Measurements from ENCODE around the gene CCDC141.
"Not testable (repeated sequence)": the region's sequence is repeated elsewhere in the genome, so short reads cannot be mapped to it uniquely, and the experiment has no call there.

The CCDC141 gene

DNA sequence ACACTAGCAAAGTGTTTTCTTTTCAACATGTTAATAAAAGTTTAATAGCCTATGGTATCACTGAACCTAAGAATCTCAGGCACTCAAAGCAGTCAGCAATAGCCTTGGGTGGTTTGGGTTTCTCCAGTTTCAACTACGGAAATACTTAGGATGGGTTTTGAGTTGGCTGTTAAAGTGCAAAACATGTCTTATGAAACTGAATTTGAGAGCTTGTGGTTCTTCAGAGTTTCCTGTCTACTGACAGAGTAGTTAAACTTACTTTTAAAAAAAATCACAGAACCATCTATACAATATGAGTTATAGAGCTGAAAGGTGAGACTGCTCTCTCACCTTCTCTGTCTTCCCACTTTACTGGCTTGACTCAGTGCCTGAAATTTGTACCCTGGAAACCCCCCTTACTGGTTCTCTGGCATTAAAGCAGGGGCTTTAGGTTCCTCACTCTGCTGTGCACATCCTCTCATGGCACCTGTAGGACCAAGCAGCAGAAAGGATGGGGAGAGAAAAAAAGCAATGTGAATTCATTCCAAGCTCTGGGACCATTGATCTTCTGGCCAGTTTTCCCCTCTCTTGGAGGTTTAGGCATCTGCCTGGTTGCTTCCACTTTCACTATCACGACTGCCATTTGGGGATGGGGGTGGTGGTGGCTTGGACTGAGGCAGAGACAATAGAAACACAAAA, 18.1 kb downstream of the CCDC141 start:
- peak overlapping the region; percentile 43 for H3K4me3 ChIP-seq (ENCODE audit: low read depth, low read length)
- TF ChIP-seq, protein P1, sequence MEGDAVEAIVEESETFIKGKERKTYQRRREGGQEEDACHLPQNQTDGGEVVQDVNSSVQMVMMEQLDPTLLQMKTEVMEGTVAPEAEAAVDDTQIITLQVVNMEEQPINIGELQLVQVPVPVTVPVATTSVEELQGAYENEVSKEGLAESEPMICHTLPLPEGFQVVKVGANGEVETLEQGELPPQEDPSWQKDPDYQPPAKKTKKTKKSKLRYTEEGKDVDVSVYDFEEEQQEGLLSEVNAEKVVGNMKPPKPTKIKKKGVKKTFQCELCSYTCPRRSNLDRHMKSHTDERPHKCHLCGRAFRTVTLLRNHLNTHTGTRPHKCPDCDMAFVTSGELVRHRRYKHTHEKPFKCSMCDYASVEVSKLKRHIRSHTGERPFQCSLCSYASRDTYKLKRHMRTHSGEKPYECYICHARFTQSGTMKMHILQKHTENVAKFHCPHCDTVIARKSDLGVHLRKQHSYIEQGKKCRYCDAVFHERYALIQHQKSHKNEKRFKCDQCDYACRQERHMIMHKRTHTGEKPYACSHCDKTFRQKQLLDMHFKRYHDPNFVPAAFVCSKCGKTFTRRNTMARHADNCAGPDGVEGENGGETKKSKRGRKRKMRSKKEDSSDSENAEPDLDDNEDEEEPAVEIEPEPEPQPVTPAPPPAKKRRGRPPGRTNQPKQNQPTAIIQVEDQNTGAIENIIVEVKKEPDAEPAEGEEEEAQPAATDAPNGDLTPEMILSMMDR (IDR thresholded peaks at IDR 0.05; ENCODE audit: low read depth, low read length): no peak

- TF ChIP-seq, protein P1 (IDR thresholded peaks at IDR 0.05; ENCODE audit: low read depth, low read length): no peak
- no peak overlapping the region for H3K4me3 ChIP-seq (ENCODE audit: low read depth, low read length)
Observed at GRCh38 chr2:179024445-179024844, 25.5 kb downstream of the CCDC141 start.

DNA sequence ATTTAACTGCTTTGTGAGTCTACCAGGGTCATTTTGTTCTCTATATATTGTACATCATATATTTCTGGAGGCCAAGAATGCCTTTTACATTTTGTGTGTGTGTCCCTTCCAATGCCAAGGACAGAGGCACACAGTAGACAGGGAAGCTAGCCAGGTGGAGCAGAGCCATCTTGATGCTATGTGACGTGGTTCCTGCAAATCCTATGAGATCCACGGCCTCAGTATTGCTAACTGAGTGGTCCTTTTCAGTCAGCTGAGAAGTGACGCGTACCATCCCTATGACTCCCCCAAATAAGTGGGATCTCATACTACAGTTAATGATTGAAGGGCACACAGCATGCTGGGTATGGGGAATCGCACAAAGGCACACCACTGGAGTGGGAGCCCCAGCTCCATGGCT, 27.3 kb downstream of the CCDC141 start:
- H3K4me3 ChIP-seq (ENCODE audit: low read depth, low read length): no peak overlapping the region
- TF ChIP-seq, protein P1 (IDR thresholded peaks at IDR 0.05; ENCODE audit: low read depth, low read length): no peak

- TF ChIP-seq, protein P1 (IDR thresholded peaks at IDR 0.05; ENCODE audit: low read depth, low read length): no peak
- H3K4me3 ChIP-seq (ENCODE audit: low read depth, low read length): no peak overlapping the region
Observed at GRCh38 chr2:179021258-179021657, 28.7 kb downstream of the CCDC141 start.

DNA sequence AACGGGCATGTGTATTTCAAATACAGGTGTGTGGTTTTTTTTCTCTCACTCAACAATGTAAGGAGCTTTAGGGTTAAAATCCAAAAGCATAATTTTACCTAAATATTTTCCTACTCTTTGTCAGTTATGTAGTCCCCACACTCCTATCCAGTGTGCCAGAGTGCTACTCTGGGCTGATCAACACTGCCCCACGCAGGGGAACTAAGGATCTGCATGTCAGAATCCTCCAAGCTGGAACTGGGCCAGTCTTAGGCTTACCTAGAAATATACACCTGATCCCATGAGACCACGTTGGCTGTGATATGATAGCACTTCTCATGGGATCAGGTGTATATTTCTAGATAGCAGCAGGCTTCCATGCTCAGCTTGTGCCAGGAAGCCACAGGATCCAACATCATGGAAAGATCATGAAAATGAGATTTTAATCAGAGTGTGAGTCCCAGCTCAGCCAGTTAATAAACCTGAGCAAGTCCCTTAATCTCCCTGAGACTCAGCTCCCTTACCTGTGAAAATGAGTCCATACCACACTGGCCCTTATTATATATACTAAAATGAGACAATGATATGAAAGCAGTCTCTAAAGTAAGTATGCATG, 29.7 kb downstream of the CCDC141 start:
- TF ChIP-seq, protein P1 (IDR thresholded peaks at IDR 0.05; ENCODE audit: low read depth, low read length): peak; percentile 28; the same call in 1 of the 2 replicates
- H3K4me3 ChIP-seq (ENCODE audit: low read depth, low read length): no peak overlapping the region

- TF ChIP-seq, protein P1 (IDR thresholded peaks at IDR 0.05; ENCODE audit: low read depth, low read length): no peak
Observed at GRCh38 chr2:179019260-179019659, 30.7 kb downstream of the CCDC141 start.

GRCh38 chr2:179017773-179018357, 32.1 kb downstream of the CCDC141 start:
- TF ChIP-seq, protein P1 (IDR thresholded peaks at IDR 0.05; ENCODE audit: low read depth, low read length): no peak
- H3K4me3 ChIP-seq (ENCODE audit: low read depth, low read length): no peak overlapping the region

More at GRCh38 chr2:179019260-179019659, 30.7 kb downstream of the CCDC141 start:
- no peak overlapping the region for H3K4me3 ChIP-seq (ENCODE audit: low read depth, low read length)

- H3K4me3 ChIP-seq (ENCODE audit: low read depth, low read length): not testable (repeated sequence)
Observed at GRCh38 chr2:179014189-179014588, 35.7 kb downstream of the CCDC141 start.

All from WI38 (cell line).